Bronchial epithelial cell (primary cell): ENCODE measurements around the gene WNT7B. TPM values are rescaled to one million over a fixed set of nuclear protein-coding genes. Genes with fewer than 3 reads are reported as not detected.

Experiments
- DNase-seq: peaks from one replicate; pipeline ENCODE4 v3.0.0-alpha.2; 2010; ENCODE audit warnings: low read depth
- FAIRE-seq: peaks from 2 replicates; lab custom pipeline; 2011; peaks lifted over from hg19 to GRCh38; lab: Jason Lieb, UNC
- H3K27me3 ChIP-seq: 2 replicates; pipeline ENCODE4 v1.5.1; 2011; ENCODE audit warnings: low read length; ENCODE audit not compliant: control insufficient read depth, insufficient read depth
- H3K36me3 ChIP-seq: 2 replicates; pipeline ENCODE4 v1.5.1; 2011; ENCODE audit warnings: low read length; ENCODE audit not compliant: control insufficient read depth, insufficient read depth
- H3K4me3 ChIP-seq: 2 replicates; pipeline ENCODE4 v1.5.1; 2011; ENCODE audit warnings: mild to moderate bottlenecking, low read depth, low read length, control low read depth
- total RNA-seq: library from RNA; depleted of rRNA; stranded (reverse); fragments of >200 nt; gene quantifications from 2 replicates; pipeline ENCODE4 v1.2.1, GENCODE V29; 2014
- TF ChIP-seq, protein P1 (sequence below): IDR thresholded peaks from 2 replicates; pipeline ENCODE4 v1.5.1; 2011; ENCODE audit warnings: mild to moderate bottlenecking, moderate library complexity, low read length, control low read depth, inconsistent platforms; ENCODE audit not compliant: insufficient read depth, severe bottlenecking

The WNT7B gene
- total RNA-seq, 1 donor from 2014 or later, result 18.2 TPM

DNA sequence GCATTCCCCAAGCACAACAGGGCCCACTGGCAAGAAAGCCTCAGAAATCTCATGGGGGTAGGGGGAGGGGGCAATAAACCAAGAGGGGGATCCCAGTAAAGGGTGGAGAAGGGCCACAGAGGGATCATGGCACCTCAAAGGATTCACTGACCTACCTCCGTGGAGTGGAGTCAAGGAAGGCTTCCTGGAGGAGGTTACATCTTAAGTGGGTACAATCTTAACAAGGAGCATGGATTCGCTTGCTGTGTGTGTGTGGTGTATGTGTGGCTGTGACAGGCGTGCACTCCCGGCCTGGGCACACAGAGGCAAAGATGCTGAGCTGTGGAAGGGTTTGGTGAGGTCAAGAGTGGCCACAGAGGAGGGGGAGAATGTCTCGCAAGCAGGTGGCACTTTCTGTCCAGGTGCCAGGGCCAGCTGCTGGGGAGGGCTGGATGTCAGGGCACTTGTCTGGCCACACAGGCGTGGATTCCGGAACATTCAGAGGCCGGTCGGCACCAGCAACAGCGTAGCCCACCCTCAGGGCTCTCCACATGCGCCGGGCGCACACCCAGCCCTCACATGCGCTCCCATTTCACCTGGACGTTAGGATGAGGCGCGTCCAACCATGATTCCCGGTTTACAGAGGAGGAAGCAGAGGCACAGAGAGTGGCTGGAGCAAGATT is 43.3 kb downstream of the WNT7B start:
- Histone ChIP-seq H3K4me3 (no peak overlapping the region), H3K27me3 (no peaks in the 10 kb centered on the region), H3K36me3 (peaks cover 6% of the 10 kb centered on the region)
- DNase-seq (no peak), FAIRE-seq (no peak)
- TF ChIP-seq, protein P1, sequence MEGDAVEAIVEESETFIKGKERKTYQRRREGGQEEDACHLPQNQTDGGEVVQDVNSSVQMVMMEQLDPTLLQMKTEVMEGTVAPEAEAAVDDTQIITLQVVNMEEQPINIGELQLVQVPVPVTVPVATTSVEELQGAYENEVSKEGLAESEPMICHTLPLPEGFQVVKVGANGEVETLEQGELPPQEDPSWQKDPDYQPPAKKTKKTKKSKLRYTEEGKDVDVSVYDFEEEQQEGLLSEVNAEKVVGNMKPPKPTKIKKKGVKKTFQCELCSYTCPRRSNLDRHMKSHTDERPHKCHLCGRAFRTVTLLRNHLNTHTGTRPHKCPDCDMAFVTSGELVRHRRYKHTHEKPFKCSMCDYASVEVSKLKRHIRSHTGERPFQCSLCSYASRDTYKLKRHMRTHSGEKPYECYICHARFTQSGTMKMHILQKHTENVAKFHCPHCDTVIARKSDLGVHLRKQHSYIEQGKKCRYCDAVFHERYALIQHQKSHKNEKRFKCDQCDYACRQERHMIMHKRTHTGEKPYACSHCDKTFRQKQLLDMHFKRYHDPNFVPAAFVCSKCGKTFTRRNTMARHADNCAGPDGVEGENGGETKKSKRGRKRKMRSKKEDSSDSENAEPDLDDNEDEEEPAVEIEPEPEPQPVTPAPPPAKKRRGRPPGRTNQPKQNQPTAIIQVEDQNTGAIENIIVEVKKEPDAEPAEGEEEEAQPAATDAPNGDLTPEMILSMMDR, result no peak

DNA sequence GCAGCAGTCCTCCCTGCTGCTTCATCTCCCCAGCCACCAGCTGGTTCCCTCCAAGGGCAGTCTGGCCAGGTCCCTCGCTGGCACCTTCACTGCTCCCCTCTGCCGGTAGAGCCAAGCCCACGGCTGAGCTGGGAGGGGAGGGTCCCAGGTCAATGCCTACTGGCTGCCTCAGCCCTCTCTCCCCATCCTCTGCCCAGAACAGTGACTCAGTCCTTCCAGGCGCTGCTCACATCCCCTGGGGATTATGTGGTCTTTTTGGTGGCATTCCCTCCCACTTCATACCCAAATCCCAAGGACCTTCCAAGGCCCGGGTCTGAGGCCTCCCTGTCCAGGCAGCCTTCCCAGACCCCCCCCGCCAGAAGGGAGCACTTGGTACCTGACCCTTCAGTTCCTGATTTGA is 44.9 kb downstream of the WNT7B start:
- Histone ChIP-seq H3K36me3 (peaks cover 6% of the 10 kb centered on the region), H3K4me3 (no peak overlapping the region), H3K27me3 (no peaks in the 10 kb centered on the region)
- TF ChIP-seq, protein P1, result no peak
- FAIRE-seq (peak; percentile 68), DNase-seq (no peak)

DNA sequence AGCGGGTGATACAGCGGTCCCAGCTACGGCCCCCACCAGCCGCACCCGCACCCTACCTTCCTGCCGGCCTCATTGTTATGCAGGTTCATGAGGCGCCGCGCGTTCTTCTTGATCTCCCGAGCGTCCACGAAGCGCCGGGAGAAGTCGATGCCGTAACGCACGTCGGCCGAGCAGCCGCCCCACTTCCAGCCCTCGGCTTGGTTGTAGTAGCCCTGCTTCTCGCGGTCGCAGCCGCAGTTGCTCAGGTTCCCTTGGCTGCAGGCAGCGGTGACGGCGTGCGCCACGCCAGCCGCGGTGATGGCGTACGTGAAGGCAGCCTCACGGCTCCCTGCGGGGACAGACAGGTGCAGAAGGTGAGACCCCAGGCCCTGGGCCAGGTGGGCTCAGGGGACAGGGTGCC is 45.9 kb downstream of the WNT7B start:
- no peak for FAIRE-seq
- H3K27me3 ChIP-seq, result no peaks in the 10 kb centered on the region

DNA sequence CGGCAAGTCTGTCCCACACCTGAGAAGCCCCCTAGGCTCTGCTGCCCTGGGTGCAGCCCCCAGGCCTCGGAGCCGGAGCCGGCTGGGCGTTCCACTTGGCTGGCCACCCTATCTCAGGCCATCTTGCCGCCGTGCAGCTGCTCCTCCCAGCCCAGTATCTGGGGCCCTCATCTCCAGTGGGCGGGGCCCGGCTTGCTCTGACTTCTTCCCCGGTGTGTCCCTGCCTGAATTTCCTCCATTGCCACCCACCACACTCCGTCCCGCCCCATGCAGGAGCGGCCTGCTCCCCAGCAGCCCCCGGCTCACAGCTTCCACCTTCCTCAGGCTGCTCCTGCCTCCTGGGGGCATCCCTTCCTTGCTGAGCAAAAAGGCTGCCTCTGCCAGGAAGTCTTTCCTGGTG is 46.6 kb downstream of the WNT7B start:
- FAIRE-seq (no peak), DNase-seq (no peak)
- no peak overlapping the region for H3K4me3 ChIP-seq
- no peaks in the 10 kb centered on the region for H3K27me3 ChIP-seq
- peaks cover 10% of the 10 kb centered on the region for H3K36me3 ChIP-seq
- TF ChIP-seq, protein P1, result no peak

More for the DNA sequence above, 45.9 kb downstream of the WNT7B start:
- no peak for DNase-seq
- TF ChIP-seq, protein P1, result no peak
- peaks cover 10% of the 10 kb centered on the region for H3K36me3 ChIP-seq
- no peak overlapping the region for H3K4me3 ChIP-seq

DNA sequence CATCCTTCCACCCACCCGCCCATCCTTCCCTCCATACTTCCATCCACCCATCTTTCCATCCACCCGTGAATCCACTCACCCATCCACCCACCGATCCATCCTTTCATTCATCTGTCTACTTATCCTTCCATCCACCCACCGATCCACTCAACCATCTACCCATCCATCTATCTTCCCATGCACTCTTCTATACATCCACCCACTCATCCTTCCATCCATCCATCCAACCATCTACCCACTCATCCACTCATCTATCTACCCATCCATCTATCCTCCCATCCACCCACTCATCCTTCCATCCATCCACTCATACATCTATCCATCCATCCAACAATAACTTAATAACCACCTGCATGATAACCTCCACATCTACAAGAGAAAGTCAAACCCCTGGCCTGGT is 47.3 kb downstream of the WNT7B start:
- TF ChIP-seq, protein P1, result no peak
- DNase-seq (no peak), FAIRE-seq (no peak)
- H3K4me3 ChIP-seq, result no peak overlapping the region
- H3K27me3 ChIP-seq, result no peaks in the 10 kb centered on the region
- H3K36me3 ChIP-seq, result peaks cover 10% of the 10 kb centered on the region
